GM12878 (cell line): ENCODE data around the gene RSPO3. TPM values are rescaled to one million over a fixed set of nuclear protein-coding genes. Genes with fewer than 3 reads are reported as not detected.

Experiments used
- ATAC-seq: fragments of 200-7000 bp; cut with Tn5 transposase; 3 replicates; pipeline ENCODE4 v1.9.1; 2020; ENCODE audit warnings: mild to moderate bottlenecking, moderate library complexity
- BruUV-seq: library from RNA; stranded (reverse); fragments of 400-500 nt; replicated peaks from 2 replicates; lab custom pipeline; 2021; lab: Mats Ljungman, UMichigan
- CTCF ChIA-PET: fragments of 300-600 bp; sonication (Branson Sonifier 250); formaldehyde crosslinking; extraction: SDS; loops from one replicate; lab custom pipeline; 2021; ENCODE audit warnings: inconsistent platforms; lab: Yijun Ruan, JAX
- POLR2A ChIA-PET: fragments of 350-600 bp; formaldehyde crosslinking; extraction: SDS; loops from one replicate; lab custom pipeline; 2021; ENCODE audit warnings: inconsistent platforms; lab: Charles Lee
- RAD21 ChIA-PET: fragments of 300-600 bp; sonication (Branson Sonifier 250); formaldehyde crosslinking; loops from one replicate; lab custom pipeline; 2023; ENCODE audit warnings: antibody characterized with exemption; ENCODE audit not compliant: unreplicated experiment; lab: Charles Lee
- SMC1A ChIA-PET: fragments of 300-600 bp; sonication (Branson Sonifier 250); formaldehyde crosslinking; loops from one replicate; lab custom pipeline; 2023; ENCODE audit not compliant: unreplicated experiment, uncharacterized antibody; lab: Charles Lee
- DNase-seq: peaks from one replicate; pipeline ENCODE4 v3.0.0-alpha.2; 2011; ENCODE audit warnings: low read depth, low spot score
- FAIRE-seq: peaks from 3 replicates; lab custom pipeline; 2011; peaks lifted over from hg19 to GRCh38; lab: Jason Lieb, UNC
- H2AFZ ChIP-seq: 2 replicates; pipeline ENCODE4 v1.6.0; 2011; ENCODE audit warnings: low read depth, low read length, control low read depth; ENCODE audit not compliant: control insufficient read depth
- H3K27ac ChIP-seq: 2 replicates; pipeline ENCODE4 v1.5.1; 2011; ENCODE audit warnings: control low read depth; ENCODE audit not compliant: control insufficient read depth, insufficient read depth
- H3K27me3 ChIP-seq, 2 experiments: replicated peaks in 1 of 2; 2 replicates each; pipeline versions ENCODE4 v1.6.0 to v1.6.1; 2011; ENCODE audit warnings: low read length in 1 of 2; ENCODE audit not compliant: control insufficient read depth in 2 of 2, insufficient read depth in 2 of 2
- H3K36me3 ChIP-seq, 2 experiments: 2 replicates each; pipeline ENCODE4 v1.5.1; 2011; ENCODE audit warnings: low read length in 1 of 2; ENCODE audit not compliant: control insufficient read depth in 2 of 2, insufficient read depth in 2 of 2
- H3K4me1 ChIP-seq: 2 replicates; pipeline ENCODE4 v1.6.1; 2011; ENCODE audit warnings: mild to moderate bottlenecking, low read length, moderate library complexity, mixed read lengths; ENCODE audit not compliant: control insufficient read depth, insufficient read depth
- H3K4me2 ChIP-seq: 2 replicates; pipeline ENCODE4 v1.6.0; 2011; ENCODE audit warnings: control low read depth; ENCODE audit not compliant: control insufficient read depth, insufficient read depth
- H3K4me3 ChIP-seq: fragments of 200-600 bp; sonication (generic); 2 replicates; pipeline ENCODE4 v1.5.1; 2016
- H3K79me2 ChIP-seq: 2 replicates; pipeline ENCODE4 v1.6.0; 2011; ENCODE audit warnings: low read length; ENCODE audit not compliant: control insufficient read depth, insufficient read depth
- H3K9ac ChIP-seq: 2 replicates; pipeline ENCODE4 v1.8.0; 2011; ENCODE audit warnings: low read length, control low read depth, mixed read lengths; ENCODE audit not compliant: control insufficient read depth, insufficient read depth
- H3K9me3 ChIP-seq: replicated peaks from 3 replicates; pipeline ENCODE4 v1.5.1; 2011; ENCODE audit warnings: mild to moderate bottlenecking, low read length; ENCODE audit not compliant: control insufficient read depth, insufficient read depth
- H4K20me1 ChIP-seq: 2 replicates; pipeline ENCODE4 v1.6.0; 2011; ENCODE audit not compliant: control insufficient read depth, insufficient read depth
- ELK1 ChIP-seq: IDR thresholded peaks from 2 replicates; pipeline ENCODE4 v1.6.1; 2012; ENCODE audit warnings: low read depth, low read length, improper control_type of control experiment
- EP300 ChIP-seq, 2 experiments: fragments of 150-350 bp in 1 of 2; IDR thresholded peaks; 2 replicates each; pipeline ENCODE4 v1.6.1; 2011 to 2012; ENCODE audit warnings: low read depth in 2 of 2, low read length in 2 of 2, borderline replicate concordance in 1 of 2, improper control_type of control experiment in 1 of 2, inconsistent platforms in 1 of 2; ENCODE audit not compliant: control insufficient read depth in 1 of 2
- EZH2 ChIP-seq: IDR thresholded peaks from 2 replicates; pipeline ENCODE4 v1.6.1; 2012; ENCODE audit warnings: low read depth, mild to moderate bottlenecking, control low read depth, inconsistent platforms, low read length, borderline replicate concordance; ENCODE audit not compliant: control insufficient read depth
- KLF5 ChIP-seq: fragments of 450-650 bp; IDR thresholded peaks from 2 replicates; pipeline ENCODE4 v1.6.1; 2014; ENCODE audit warnings: mild to moderate bottlenecking; ENCODE audit not compliant: partially characterized antibody
- MLLT1 ChIP-seq: fragments of 450-650 bp; IDR thresholded peaks from 2 replicates; pipeline ENCODE4 v1.6.1; 2016; ENCODE audit warnings: mild to moderate bottlenecking
- NBN ChIP-seq: fragments of 450-650 bp; IDR thresholded peaks from 2 replicates; pipeline ENCODE4 v1.6.1; 2016
- NKRF ChIP-seq: fragments of 450-650 bp; conservative IDR thresholded peaks from 2 replicates; pipeline ENCODE4 v1.6.1; 2017; ENCODE audit warnings: mild to moderate bottlenecking, moderate library complexity
- SUZ12 ChIP-seq: fragments of 200-600 bp; sonication (generic); IDR thresholded peaks from one replicate; pipeline ENCODE4 v1.6.1; 2018; ENCODE audit warnings: antibody characterized with exemption, mild to moderate bottlenecking; ENCODE audit not compliant: unreplicated experiment
- TBL1XR1 ChIP-seq: IDR thresholded peaks from 2 replicates; pipeline ENCODE4 v1.6.1; 2012; ENCODE audit warnings: low read depth, low read length, improper control_type of control experiment
- ZBTB11 ChIP-seq: fragments of 450-650 bp; formaldehyde crosslinking; IDR thresholded peaks from 2 replicates; pipeline ENCODE4 v1.5.0; 2022; ENCODE audit warnings: mild to moderate bottlenecking, missing genetic modification characterization
- ZNF687 ChIP-seq: fragments of 450-650 bp; IDR thresholded peaks from 2 replicates; pipeline ENCODE4 v1.6.1; 2017; ENCODE audit warnings: mild to moderate bottlenecking, moderate library complexity
- WGBS: methylation state at CpG from one replicate; pipeline ENCODE4 v1.1.6; 2016; ENCODE audit warnings: low lambda C conversion rate; ENCODE audit not compliant: insufficient replicate concordance, insufficient coverage; ENCODE audit errors: missing lambda C conversion rate; 5-methylcytosine and 5-hydroxymethylcytosine counted together
- in situ Hi-C: fragments of 300-500 bp; cut with MboI; formaldehyde crosslinking; loops from 9 replicates; pipeline ENCODE4 v1.14.3; 2018; ENCODE audit warnings: mixed read lengths
- intact Hi-C: fragments of 100-400 bp; cut with micrococcal nuclease; formaldehyde crosslinking; loops from one replicate; pipeline ENCODE4 v1.14.2; 2022; ENCODE audit not compliant: unreplicated experiment
- polyA plus RNA-seq, 11 experiments: library from polyadenylated mRNA; depleted of rRNA in 4 of 11; unstranded in 6 of 11; stranded (reverse) in 5 of 11; fragments of >200 nt; fragmentation: Nextera tagmentation in 4 of 11; fragmentation: Illumina TruSeq in 1 of 11; extraction: Ambion mirVana in 4 of 11; extraction: Trizol in 1 of 11; gene quantifications; 1 replicate in 1 of 11; 2 replicates in 10 of 11; pipeline versions ENCODE4 v1.2.1 to v1.2.3, GENCODE V29; 2011 to 2016; ENCODE audit warnings: inconsistent platforms in 2 of 11, missing spikeins in 2 of 11, low read depth in 1 of 11
- total RNA-seq, 4 experiments: library from RNA; depleted of rRNA in 3 of 4; stranded (reverse); fragments of >200 nt in 3 of 4; fragmentation: Illumina TruSeq in 1 of 4; extraction: Trizol in 1 of 4; gene quantifications; 2 replicates each; pipeline versions ENCODE4 v1.2.1 to v1.2.3, GENCODE V29; 2013 to 2021

RSPO3 gene
- total and polyA plus RNA-seq, 10 of the 15 experiments (the other 5 are each of a cell fraction or from before 2014, with no cell fraction given): 0.16 TPM; not detected in 9

- Histone ChIP-seq H2AFZ (no peak overlapping the region), H3K9me3 (no peaks in the 10 kb centered on the region), H3K4me1 (no peaks in the 10 kb centered on the region), H4K20me1 (no peaks in the 10 kb centered on the region), H3K27ac (no peak overlapping the region), H3K9ac (no peak overlapping the region), H3K27me3 (0 out of 4 replicates have a peak, but pooled peaks cover 0 to 2% of the 10 kb centered on the region in 2 experiments), H3K79me2 (no peaks in the 10 kb centered on the region), H3K4me3 (no peak overlapping the region), H3K4me2 (no peak overlapping the region), H3K36me3 (no peaks in the 10 kb centered on the region)
- ChIA-PET CTCF (interaction anchor here (0.8 to 1.8 kb wide), 4 partner anchors 39 to 506 kb away, joined by 3 to 5 read pairs (median 4); no protein-coding TSS in a partner anchor), SMC1A (interaction anchor here (0.6 kb wide), 1 partner anchor 254 kb away, joined by 3 read pairs; no protein-coding TSS in a partner anchor), POLR2A (no interaction called here), RAD21 (no interaction called here)
- BruUV-seq: no TSS peak
- DNase-seq (no peak), FAIRE-seq (no peak), ATAC-seq (no peak)
- 0% methylated on average over 1 of the region's 1 CpG for WGBS
- in situ Hi-C loops: no loop called here
- intact Hi-C loops: no loop called here
- no peak for TF ChIP-seq TBL1XR1
- no peak for TF ChIP-seq ELK1
- no peak for TF ChIP-seq EZH2
- TF ChIP-seq MLLT1: no peak
- no peak for TF ChIP-seq NKRF
- TF ChIP-seq NBN: no peak
- TF ChIP-seq ZBTB11 (CRISPR knock-in tag): no peak
- no peak for TF ChIP-seq EP300 (IDR thresholded peaks at IDR 0.05; ENCODE audit: borderline replicate concordance in 1 of 2, control insufficient read depth in 1 of 2, low read depth in 2 of 2, low read length in 2 of 2)
- TF ChIP-seq ZNF687: no peak
- TF ChIP-seq KLF5: no peak
- TF ChIP-seq SUZ12: no peak
Observed at GRCh38 chr6:127134136-127134535, 15.7 kb downstream of the RSPO3 start.
